HG02678 (cell line): Measurements from ENCODE around the gene POLR3E.
A peak's percentile ranks its signal among the peaks of the same experiment; 100 is the strongest.
"Not testable (repeated sequence)": the region's sequence is repeated elsewhere in the genome, so short reads cannot be mapped to it uniquely, and the experiment has no call there.

Experiments used
- ATAC-seq: cut with Tn5 transposase; IDR thresholded peaks from one replicate; pipeline ENCODE4 v1.9.1; 2021; ENCODE audit warnings: mild to moderate bottlenecking, moderate library complexity; ENCODE audit not compliant: unreplicated experiment

Gene POLR3E

DNA sequence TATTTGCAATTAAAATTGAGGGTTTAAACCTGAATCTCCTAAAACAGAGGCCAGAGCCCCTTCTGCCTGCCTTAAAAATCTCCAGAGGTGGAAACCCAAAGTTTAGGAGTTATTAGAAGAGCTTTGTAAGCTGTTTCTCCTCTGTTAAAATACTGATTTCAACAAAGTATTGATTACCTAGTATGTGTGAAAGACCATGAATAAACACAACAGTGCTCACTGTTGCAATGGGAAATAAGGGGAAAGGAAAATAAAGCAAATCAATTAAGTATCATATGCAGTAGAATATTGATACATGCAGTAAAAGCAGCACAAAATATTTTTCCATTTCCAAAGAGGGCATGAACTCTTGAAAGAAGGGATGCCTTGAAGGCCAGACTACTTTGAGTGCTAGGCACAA is 62.5 kb downstream of the POLR3E start:
- ATAC-seq, result no peak

- ATAC-seq, result no peak
These were observed 63.9 kb downstream of the POLR3E start for GRCh38 chr16:22360963-22361659.

- no peak for ATAC-seq
These were observed 67.0 kb downstream of the POLR3E start for GRCh38 chr16:22364241-22364640.

DNA sequence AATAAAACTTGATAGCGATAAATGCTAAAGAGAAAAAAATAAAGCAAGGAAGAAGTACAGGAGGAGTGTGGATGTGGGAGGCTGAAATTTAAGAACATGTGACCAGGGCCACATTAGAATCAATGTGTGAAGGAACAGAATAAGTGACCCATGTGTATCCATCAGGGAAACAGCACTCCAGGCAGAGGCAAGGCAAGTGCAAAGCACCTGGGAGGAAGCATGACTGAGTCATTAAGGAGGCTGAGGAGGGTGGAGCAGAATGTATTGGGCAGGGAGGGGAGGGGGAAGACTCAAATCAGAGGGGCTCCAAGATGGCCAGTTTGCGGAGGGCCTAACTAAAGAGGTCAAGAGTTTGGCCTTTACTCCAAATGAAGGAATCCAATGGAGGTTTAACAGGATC is 69.2 kb downstream of the POLR3E start:
- no peak for ATAC-seq

- ATAC-seq, result no peak
These were observed 69.7 kb downstream of the POLR3E start for GRCh38 chr16:22366889-22367288.

DNA sequence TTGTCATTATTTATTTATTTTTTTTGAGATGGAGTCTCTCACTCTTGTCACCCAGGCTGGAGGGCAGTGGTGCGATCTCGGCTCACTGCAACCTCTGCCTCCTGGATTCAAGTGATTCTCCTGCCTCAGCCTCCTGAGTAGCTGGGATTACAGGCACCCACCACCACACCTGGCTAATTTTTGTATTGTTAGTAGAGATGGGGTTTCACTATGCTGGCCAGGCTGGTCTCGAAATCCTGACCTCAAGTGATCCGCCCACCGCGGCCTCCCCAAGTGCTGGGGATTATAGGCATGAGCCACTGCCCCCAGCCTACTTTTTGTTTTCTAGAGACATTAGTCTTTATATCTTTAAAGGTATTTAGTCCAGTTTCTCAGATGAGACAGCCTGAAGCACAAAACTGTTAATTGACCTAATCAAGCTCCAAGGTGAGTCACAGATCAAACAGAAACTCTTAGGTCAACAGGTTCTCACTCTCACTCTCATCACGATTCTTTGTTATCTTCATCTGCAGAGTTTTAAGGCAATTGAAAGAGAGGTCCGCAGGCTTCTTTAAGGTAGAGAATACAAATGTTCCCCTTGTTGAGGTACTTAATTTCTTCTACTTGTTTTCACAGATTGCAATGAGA is 71.1 kb downstream of the POLR3E start:
- ATAC-seq, result not testable (repeated sequence)

DNA sequence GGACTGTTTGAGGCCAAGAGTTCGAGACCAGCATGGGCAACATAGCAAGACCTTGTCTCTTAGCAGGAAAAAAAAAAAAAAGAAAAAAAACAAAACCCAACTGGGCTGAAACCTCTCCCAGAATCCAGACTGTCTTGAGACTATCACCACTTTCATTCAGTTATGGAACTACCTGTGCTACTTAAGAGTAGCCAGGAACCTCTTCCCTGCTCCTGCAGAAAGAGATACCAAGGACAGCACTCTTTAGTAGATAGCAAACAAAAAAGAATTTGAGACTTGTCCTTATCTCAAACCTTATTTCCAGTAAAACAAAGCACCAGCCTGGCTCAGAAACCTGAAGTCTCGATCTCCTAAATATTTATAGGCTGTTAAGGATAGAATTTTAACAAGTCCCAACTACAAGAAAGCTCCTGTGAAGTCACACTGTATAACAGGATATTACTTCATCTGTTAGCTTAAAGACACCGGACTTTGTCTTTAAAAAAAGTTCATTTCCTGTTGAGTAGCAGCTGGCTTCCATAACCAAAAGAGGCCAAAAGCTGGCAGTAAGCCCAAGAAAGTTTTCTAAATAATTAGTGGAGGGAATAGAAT is 72.1 kb downstream of the POLR3E start:
- ATAC-seq, result no peak

- ATAC-seq, result no peak
These were observed 73.0 kb downstream of the POLR3E start for GRCh38 chr16:22370038-22370820.

DNA sequence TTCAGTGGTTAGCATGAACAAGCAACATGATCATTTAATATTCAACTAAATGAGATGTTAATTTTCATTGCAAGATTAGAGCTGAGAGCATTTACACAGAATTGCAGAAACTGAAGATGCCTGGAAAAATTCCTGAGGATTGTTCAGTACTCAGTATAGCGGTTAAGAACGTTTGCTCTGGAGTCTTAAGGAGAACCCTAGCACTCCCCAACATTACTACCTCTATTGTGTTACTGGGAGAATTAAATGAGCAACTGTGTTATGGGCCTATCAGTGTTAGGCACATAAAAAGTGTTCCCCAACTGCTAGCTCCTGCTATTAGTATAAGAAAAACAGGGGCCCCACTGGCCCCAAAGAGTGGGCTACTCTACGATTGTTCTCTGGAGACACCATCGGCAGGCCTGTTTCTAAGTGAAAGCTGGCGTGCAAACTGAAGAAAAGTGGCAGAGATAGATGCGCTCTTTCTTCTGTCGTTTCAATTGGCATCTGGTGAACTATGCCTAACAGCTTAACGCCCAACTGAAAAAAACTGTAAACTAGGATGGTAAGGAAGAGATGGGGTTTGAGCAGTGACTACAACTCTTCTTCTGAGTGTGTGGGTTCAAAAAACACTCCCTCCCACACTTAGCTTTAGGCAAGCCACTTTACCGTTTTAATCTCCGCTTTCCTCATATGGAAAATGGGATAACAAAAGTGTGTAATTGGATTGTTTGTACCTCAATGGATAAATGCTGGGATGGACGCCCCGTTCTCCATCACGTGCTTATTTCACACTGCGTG is 75.9 kb downstream of the POLR3E start:
- no peak for ATAC-seq

DNA sequence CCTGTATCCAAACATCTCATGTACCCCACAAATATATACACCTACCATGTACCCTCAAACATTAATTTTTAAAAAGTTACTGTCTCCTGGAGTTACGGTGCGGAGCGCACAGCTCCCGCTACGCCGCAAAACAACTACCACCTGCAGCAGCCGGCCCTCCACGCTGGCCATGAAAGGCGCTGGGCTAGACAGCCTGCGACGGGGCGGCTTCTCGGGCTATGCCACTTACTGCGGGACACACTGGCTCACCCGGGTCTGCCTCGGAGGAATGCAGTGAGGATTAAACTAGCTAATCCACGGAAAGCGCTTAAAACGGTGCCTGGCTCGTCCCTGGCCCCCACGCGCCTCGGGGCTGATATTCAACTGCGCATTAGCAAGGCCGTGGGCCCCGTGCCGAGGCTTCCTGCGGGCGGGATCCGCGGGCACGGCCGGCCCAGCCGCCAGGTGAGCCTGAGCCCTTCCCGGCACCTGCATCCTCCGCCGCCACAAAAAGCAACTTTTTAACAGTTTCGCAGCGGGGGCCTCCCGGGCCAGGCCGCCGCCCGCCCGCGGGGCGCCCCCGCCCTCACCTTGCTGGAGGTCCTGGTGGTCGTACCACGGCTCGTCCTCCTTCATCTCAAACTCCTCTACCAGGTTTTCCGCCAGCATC is 76.6 kb downstream of the POLR3E start:
- ATAC-seq, result peak; percentile 26

GRCh38 chr16:22374311-22375116 is 77.3 kb downstream of the POLR3E start, which contains the start of gene CDR2:
Gene CDR2 (minus strand): TSS chr16:22374619. CDS start chr16:22374309, 310 bp downstream.
- ATAC-seq, result peak; percentile 94

DNA sequence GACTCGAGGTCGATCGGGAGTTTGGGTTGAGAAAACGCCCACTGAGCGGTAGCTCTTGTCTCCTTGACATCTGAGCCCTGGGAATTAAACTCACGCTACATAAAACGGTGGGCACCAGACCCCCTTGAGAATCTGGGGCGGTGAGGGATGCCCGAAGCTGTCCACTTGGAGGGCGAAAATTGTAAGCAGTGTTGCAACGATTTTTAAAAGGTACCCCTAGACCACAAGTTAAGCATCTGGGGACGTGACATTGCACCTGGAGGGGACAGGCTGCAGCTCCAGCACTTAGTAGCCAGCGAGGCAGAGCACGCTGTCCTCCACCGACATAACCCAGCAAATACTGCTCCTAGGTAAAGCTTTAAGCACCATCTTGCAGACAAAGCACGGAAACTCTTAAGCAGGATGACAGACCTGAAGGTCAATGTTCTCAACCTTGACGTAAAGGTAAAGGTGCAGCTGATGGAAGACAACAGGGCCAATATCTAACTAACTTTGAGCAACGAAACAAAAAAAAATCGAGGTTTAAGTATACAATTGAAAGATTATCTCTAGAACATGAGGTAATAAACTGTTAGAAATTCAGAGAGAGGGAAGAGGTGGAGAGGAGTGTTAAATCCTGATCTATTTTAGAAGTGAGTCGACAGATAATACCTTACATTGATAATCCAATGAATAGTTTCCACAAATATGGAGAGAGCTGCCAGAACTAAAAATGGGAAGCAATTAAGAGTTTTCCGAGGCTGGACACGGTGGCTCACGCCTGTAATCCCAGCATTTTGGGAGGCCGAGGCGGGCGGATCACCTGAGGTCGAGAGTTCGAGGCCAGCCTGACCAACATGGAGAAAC is 78.1 kb downstream of the POLR3E start:
- ATAC-seq, result no peak

GRCh38 chr16:22375963-22376640 is 78.9 kb downstream of the POLR3E start:
- no peak for ATAC-seq

- no peak for ATAC-seq
These were observed 82.4 kb downstream of the POLR3E start for GRCh38 chr16:22379656-22380055.

DNA sequence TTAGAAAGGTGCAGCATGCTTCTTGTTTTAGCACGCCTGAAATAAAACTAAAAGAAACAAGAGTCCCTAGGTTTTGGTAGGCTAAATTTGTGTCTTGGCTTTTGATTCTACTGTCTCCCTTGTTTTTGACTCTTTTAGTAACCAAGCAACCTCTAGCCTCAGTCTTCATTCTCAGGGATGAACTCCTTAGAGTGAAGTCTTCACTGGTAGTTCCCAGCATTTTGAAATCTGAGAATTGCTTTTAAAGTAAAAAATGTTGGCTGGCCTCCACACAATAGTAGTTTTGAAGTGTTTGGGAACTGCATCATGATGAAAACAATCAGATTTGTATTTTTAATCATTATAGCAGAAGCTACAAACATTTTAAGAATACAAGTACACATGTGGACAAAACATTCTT is 83.3 kb downstream of the POLR3E start:
- ATAC-seq, result no peak

- no peak for ATAC-seq
These were observed 84.2 kb downstream of the POLR3E start for GRCh38 chr16:22381392-22381791.

- ATAC-seq, result no peak
These were observed 86.6 kb downstream of the POLR3E start for GRCh38 chr16:22383827-22384226.
